ENCODE results near the gene OR2J3.

GRCh38 chr6:29099190-29099589 lies 8.7 kb upstream of the OR2J3 start, which contains the start of gene OR2J1:
- TF ChIP-seq, protein P1, sequence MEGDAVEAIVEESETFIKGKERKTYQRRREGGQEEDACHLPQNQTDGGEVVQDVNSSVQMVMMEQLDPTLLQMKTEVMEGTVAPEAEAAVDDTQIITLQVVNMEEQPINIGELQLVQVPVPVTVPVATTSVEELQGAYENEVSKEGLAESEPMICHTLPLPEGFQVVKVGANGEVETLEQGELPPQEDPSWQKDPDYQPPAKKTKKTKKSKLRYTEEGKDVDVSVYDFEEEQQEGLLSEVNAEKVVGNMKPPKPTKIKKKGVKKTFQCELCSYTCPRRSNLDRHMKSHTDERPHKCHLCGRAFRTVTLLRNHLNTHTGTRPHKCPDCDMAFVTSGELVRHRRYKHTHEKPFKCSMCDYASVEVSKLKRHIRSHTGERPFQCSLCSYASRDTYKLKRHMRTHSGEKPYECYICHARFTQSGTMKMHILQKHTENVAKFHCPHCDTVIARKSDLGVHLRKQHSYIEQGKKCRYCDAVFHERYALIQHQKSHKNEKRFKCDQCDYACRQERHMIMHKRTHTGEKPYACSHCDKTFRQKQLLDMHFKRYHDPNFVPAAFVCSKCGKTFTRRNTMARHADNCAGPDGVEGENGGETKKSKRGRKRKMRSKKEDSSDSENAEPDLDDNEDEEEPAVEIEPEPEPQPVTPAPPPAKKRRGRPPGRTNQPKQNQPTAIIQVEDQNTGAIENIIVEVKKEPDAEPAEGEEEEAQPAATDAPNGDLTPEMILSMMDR (conservative IDR thresholded peaks at IDR 0.05; ENCODE audit: low read length): no peak
- TF ChIP-seq EZH2phosphoT487 (IDR thresholded peaks at IDR 0.05; ENCODE audit: borderline replicate concordance, low read depth, low read length): no peak

All from OCI-LY7 (cell line).